DMS79 (cell line): ENCODE data around the gene RAB11B.
A peak's percentile ranks its signal among the peaks of the same experiment; 100 is the strongest.
"Not testable (repeated sequence)": the region's sequence is repeated elsewhere in the genome, so short reads cannot be mapped to it uniquely, and the experiment has no call there.

ENCODE experiments used
- DNase-seq: peaks from one replicate; lab custom pipeline; 2025; lab: John Stamatoyannopoulos, UW

The RAB11B gene

DNA sequence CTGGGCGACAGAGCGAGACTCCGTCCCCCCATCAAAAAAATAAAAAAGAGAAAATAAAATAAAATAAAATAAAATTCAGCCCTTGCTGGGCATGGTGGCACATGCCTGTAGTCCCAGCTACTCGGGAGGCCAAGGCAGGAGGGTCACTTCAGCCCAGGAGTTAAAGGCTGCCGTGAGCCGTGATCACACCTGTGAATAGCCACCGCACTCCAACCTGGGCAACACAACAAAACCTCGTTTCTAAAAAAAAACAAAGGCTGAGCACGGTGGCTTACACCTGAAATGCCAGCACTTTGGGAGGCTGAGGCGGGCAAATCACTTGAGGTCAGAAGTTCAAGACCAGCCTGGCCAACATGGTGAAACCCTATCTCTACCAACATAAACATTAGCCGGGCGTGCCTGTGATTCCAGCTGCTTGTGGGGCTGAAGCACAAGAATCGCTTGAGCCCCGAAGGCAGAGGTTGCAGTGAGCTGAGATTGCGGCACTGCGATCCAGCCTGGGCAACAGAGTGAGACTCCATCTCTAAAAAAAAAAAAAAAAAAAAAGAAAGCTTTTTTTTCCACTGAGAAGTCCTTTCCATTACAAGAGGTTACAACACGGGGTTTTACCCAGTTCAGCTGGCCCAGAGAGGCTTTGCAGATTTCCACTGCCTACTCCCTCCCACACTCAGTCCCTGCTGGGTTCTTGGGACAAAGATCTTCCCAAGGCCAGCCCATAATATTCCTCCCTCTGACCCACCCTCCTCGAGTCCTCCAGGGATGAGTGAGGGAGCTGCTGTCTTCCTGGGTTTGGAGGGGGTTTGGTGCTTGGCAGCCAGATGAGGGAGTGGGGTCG is 19.8 kb upstream of the RAB11B start:
- DNase-seq = no peak

DNA sequence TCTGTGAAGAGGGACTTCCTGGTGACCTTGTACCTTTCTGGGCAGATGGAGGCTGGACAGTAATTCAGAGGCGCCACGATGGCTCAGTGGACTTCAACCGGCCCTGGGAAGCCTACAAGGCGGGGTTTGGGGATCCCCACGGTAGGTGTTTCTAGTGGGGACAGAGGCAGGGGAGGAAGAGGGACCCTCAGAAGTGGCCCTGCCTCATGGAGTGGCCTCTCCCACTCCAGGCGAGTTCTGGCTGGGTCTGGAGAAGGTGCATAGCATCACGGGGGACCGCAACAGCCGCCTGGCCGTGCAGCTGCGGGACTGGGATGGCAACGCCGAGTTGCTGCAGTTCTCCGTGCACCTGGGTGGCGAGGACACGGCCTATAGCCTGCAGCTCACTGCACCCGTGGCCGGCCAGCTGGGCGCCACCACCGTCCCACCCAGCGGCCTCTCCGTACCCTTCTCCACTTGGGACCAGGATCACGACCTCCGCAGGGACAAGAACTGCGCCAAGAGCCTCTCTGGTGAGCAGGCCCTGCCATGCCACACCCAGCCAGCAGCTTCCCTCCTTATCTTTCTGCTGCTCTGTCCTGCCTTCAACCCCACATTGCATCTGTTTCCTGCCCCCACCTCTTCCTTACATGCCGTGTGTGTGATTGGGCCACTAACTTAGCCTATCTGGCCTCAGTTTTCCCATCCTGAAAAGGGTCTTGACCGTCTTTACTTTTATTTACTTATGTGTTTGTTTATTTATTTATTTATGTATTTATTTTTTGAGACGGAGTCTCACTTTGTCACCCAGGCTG is 19.0 kb upstream of the RAB11B start:
- DNase-seq = no peak

- DNase-seq = no peak
These were observed 16.0 kb upstream of the RAB11B start for GRCh38 chr19:8373867-8374813.

- not testable (repeated sequence) for DNase-seq
These were observed 14.4 kb upstream of the RAB11B start for GRCh38 chr19:8375766-8376165.

- DNase-seq = not testable (repeated sequence)
These were observed 13.7 kb upstream of the RAB11B start for GRCh38 chr19:8376373-8376974.

DNA sequence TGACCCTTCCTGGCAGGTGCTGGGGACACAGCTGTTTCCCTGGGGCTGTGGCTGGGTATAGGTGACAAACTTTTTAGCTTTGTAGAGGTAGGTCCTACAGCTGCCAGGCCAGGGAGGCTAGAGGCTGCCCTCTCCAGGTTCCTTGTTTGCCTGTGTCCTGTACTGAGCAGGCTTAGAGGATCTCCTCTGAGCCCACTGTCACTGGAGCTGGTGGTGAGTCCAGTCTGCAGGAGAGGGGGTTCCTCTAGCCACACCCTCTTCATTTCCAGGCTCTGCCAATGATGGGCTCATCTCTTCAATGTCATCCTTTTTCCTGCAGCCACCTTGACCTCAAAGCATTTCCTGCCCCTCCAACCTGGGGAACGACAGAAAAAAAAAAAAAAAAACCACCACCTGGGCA is 12.6 kb upstream of the RAB11B start:
- DNase-seq = no peak

DNA sequence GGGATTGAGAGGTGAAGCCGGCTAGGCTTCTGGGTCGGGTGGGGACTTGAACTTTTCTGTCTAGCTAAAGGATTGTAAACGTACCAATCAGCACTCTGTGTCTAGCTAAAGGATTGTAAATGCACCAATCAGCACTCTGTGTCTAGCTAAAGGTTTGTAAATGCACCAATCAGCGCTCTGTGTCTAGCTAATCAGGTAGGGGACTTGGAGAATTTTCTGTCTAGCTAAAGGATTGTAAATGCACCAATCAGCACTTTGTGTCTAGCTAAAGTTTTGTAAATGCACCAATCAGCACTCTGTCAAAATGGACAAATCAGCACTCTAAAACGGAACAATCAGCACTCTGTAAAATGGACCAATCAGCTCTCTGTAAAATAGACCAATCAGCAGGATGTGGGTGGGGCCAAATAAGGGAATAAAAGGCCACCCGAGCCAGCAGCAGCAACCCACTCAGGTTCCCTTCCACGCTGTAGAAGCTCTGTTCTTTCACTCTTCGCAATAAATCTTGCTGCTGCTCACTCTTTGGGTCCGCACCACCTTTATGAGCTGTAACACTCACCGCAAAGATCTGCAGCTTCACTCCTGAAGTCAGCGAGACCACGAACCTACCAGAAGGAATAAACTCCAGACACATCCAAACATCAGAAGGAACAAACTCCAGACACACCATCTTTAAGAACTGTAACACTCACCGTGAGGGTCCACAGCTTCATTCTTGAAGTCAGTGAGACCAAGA is 10.8 kb upstream of the RAB11B start:
- not testable (repeated sequence) for DNase-seq

- not testable (repeated sequence) for DNase-seq
These were observed 5.6 kb upstream of the RAB11B start for GRCh38 chr19:8384569-8384968.

DNA sequence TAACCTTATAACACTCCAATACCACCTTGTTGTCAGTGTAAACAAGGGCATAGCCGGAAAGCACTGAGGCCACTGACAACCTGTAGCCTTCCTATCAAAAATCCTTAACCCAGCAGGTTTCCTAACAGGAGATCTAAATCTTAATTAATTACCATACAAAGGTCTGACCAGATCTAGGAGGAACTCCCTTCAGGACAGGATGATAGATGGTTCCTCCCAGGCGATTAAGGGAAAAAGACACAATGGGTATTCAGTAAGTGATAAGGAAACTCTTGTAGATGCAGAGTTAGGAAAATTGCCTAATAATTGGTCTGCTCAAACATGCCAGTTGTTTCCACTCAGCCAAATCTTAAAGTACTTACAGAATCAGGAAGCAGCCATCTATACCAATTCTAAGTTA is 5.1 kb upstream of the RAB11B start:
- DNase-seq = not testable (repeated sequence)

- DNase-seq = not testable (repeated sequence)
These were observed 4.6 kb upstream of the RAB11B start for GRCh38 chr19:8385566-8385965.

DNA sequence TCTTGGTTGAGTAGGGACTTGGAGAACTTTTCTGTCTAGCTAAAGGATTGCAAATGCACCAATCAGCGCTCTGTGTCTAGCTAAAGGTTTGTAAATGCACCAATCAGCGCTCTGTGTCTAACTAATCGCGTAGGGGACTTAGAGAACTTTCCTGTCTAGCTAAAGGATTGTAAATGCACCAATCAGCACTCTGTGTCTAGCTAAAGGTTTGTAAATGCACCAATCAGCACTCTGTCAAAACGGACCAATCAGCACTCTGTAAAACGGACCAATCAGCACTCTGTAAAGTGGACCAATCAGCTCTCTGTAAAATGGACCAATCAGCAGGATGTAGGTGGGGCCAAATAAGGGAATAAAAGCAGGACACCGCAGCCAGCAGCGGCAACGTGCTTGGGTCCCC is 3.7 kb upstream of the RAB11B start:
- not testable (repeated sequence) for DNase-seq

DNA sequence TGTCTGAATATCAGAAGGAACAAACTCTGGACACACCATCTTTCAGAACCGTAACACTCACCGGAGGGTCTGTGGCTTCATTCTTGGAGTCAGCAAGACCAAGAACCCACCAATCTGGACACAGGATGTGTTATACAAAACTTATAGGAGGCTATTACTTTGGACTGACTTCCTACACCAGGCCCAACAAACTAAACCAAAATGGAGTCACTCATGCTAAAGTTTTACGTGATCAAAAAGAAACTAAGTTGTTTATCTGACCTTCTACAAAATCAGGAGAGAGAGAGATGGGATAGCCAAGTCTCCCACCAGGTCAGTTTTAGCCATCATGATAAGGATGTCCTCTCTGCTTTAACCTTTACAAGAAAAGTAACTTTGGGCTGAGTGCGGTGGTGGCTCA is 3.2 kb upstream of the RAB11B start:
- no peak for DNase-seq

DNA sequence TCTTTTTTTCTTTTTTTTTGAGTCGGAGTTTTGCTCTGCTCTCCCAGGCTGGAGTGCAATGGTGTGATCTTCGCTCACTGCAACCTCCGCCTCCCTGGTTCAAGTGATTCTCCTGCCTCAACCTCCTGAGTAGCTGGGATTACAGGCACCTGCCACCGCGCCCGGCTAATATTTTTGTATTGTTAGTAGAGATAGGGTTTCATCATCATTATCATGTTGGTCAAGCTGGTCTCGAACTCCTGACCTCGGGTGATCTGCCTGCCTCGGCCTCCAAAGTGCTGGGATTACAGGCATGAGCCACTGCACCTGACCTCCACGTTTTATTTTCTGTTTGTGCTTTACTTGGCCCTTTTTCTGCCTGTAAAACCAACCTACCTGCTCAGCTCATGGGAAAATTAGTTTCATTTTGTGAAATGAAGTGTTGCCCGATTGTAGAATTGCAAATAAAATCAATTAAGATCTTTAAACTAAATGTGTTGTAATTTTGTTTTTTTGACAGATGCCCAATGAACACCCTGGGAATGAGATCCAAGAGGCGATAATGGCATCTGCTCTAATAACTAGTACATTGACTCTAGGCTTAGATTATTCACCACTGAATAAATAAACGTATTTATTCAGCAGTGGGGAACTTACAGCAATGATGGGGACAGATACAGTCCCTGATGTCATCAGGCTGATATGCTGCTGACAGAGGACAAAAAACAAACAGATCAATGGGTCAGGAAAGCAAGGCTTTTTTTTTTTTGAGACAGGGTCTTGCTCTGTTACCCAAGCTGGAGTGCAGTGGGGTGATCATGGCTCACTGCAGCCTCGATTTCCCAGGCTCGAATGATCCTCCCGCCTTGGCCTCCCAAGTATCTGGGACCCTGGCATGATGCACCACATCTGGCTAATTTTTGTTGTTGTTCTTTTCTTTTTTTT is 2.2 kb upstream of the RAB11B start:
- DNase-seq = no peak

GRCh38 chr19:8388612-8388958 is 1.6 kb upstream of the RAB11B start:
- DNase-seq = no peak

DNA sequence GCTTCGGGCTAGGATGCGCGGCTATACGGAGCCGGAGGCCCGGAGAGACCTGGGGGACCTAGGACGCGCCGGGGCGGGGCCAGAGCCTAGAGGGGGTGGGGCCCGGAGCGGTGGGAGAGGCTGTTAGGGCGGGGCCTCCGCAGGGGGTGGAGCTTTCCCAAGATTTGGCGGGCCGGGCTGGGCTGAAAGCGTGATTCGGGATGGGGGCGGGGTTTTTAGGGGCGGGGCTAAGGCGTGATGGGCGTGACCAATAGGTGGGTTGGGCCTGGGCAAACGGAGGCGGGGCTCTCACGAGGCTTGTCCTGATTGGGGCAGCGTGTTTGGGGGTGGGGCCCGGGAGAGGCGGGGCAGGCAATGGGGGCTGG is 439 bp downstream of the RAB11B start:
- DNase-seq = peak; percentile 61

GRCh38 chr19:8391198-8392016 is 1.2 kb downstream of the RAB11B start:
- DNase-seq = no peak

- DNase-seq = peak; percentile 65
These were observed 1.9 kb downstream of the RAB11B start for GRCh38 chr19:8392017-8392591.

DNA sequence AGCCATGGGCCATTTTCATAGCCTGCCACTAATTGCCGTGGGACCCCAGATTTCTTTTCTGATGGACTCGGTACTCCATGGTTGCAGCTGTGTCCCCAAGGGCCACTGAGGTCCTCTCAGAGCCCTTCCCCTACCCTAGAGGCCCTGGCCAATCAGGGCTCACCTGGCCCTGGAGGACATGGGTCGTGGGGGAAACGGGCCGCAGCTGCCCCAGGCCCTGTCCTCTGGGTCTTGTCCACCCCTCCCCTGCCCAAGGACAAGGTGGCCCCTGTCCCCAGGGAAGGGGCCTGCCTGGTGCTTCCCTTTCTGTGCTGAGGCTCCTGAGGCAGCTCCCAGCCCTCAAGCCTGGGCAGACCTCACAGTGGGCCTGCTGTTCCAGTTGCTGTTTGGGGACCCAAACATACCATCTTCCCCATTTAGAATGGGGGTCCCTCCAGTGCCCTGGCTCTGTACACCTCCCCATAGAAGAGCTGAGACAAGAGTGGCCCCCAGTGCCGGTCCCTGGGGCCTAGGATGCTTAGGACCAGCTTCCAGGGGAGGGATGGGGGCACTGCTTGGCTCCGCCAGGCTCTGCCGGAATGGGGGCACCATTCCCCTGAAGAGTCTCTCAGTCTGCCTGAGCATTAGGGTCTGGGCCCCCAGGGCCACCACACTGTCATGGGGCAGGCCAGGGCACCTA is 3.2 kb downstream of the RAB11B start:
- DNase-seq = no peak
